ENCODE results near the gene DCAF17. TPM values are rescaled to one million over a fixed set of nuclear protein-coding genes. Genes with fewer than 3 reads are reported as not detected.

DCAF17 gene
- total and polyA plus RNA-seq, 7 donors: 3.1 to 10.8 (median 7.5) TPM

DNA sequence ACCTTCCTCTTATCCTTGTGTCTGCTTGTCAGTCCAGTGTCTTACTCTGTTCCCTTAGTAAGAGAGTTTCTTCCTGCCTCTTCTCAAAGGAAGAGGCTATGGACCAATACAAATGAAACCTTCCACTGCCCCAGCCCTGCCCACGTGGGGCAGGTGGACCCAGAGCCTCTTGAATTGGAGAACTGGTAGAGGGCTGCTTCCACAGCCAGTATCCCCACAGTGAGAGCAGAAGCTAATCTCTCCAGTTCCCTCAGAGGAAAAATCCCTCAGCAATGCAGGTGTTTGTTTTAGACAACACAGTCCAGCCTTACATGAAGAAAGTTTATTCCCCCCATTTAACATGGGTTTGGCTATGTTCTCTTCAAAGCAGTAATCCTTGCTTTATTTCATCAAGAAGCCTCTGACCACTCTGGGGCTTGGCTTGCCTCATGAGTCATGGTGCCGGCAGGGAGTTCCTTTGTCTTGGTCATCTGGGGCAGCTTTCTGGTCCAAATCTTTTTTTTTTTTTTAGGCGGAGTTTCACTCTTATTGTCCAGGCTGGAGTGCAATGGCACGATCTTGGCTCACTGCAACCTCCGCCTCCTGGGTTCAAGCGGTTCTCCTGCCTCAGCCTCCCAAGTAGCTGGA lies 81.8 kb downstream of the DCAF17 start:
- ATAC-seq: no peak
- Histone ChIP-seq H3K27me3 (ENCODE audit: insufficient read depth in 3 of 3, low read length in 2 of 3) (peaks cover 0 to 4% (median 0%) of the 10 kb centered on the region in 3 donors), H3K36me3 (ENCODE audit: insufficient read depth in 1 of 2, low read depth in 1 of 2) (no peaks in the 10 kb centered on the region), H3K27ac (no peak overlapping the region), H3K4me1 (no peaks in the 10 kb centered on the region), H3K9me3 (no peaks in the 10 kb centered on the region), H3K4me3 (no peak overlapping the region)
- peak in 1 of 2 donors; percentile 52 for DNase-seq
- TF ChIP-seq CTCF (IDR thresholded peaks at IDR 0.05): no peak
- intact Hi-C loops (cut with DNase I): no loop called here
- 64 to 71% (median 66%) methylated on average over 6 of the region's 6 CpGs for WGBS, 3 donors

GRCh38 chr2:171516793-171517192 lies 82.8 kb downstream of the DCAF17 start:
- DNase-seq: peak in 1 of 2 donors; percentile 19
- Histone ChIP-seq H3K36me3 (ENCODE audit: insufficient read depth in 1 of 2, low read depth in 1 of 2) (no peaks in the 10 kb centered on the region), H3K4me1 (no peaks in the 10 kb centered on the region), H3K27ac (no peak overlapping the region), H3K4me3 (no peak overlapping the region), H3K27me3 (ENCODE audit: insufficient read depth in 3 of 3, low read length in 2 of 3) (peaks cover 0 to 11% (median 0%) of the 10 kb centered on the region in 3 donors), H3K9me3 (no peaks in the 10 kb centered on the region)
- no peak for TF ChIP-seq CTCF (IDR thresholded peaks at IDR 0.05)
- WGBS, 3 donors: 54 to 69% (median 59%) methylated on average over 5 of the region's 5 CpGs
- intact Hi-C loops (cut with DNase I): no loop called here
- ATAC-seq: no peak

- no peak for ATAC-seq
- intact Hi-C loops (cut with DNase I): no loop called here
Observed at GRCh38 chr2:171520471-171520870, 86.4 kb downstream of the DCAF17 start.

DNA sequence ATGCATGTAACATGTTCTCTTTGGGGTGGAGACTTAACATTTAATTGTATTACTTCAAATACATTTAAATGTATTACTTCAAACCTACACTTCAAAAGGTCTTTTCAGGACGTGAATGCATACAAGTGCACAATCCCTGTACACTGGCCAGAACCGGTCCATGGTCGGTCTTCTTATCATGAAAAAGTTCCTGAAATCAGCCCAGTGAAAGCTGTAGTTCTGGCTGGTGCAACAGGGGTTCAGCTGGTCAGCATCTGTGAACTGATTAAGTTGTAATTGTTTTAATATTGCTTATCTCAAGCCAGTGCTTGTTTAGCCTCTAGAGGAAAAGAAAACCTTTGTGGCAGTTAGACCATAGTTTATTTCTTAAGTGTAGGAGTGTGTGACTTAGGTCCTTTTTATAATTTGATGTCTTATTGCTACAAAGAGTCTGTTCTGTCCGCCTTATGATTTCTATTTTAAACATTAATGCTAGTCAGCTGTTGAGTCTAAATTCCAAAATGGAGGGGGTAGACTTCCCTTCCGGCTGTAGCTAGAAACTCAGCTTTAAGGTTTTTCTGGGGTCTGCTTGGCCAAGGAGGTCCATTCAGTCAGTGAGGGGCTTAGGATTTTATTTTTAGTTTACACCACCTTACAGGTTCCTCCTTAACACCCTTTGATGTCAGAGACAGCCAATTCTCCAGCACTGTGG lies 87.5 kb downstream of the DCAF17 start:
- Histone ChIP-seq H3K27ac (peak overlapping the region; percentile 77), H3K4me3 (peak overlapping the region; percentile 83), H3K27me3 (ENCODE audit: insufficient read depth in 3 of 3, low read length in 2 of 3) (peaks cover 0 to 11% (median 0%) of the 10 kb centered on the region in 3 donors), H3K4me1 (peaks cover 3% of the 10 kb centered on the region), H3K36me3 (ENCODE audit: insufficient read depth in 1 of 2, low read depth in 1 of 2) (no peaks in the 10 kb centered on the region), H3K9me3 (no peaks in the 10 kb centered on the region)
- no peak for ATAC-seq
- 64 to 75% (median 66%) methylated on average over 5 of the region's 5 CpGs for WGBS, 3 donors
- intact Hi-C loops (cut with DNase I): no loop called here
- no peak for DNase-seq
- no peak for TF ChIP-seq CTCF (IDR thresholded peaks at IDR 0.05)

More at GRCh38 chr2:171520471-171520870, 86.4 kb downstream of the DCAF17 start:
- peaks cover 3% of the 10 kb centered on the region for H3K4me1 ChIP-seq
- no peak for TF ChIP-seq CTCF (IDR thresholded peaks at IDR 0.05)
- DNase-seq: no peak
- peaks cover 0 to 11% (median 0%) of the 10 kb centered on the region in 3 donors for H3K27me3 ChIP-seq (ENCODE audit: insufficient read depth in 3 of 3, low read length in 2 of 3)
- 62 to 76% (median 64%) methylated on average over 5 of the region's 5 CpGs for WGBS, 3 donors
- no peak overlapping the region for H3K4me3 ChIP-seq
- no peak overlapping the region for H3K27ac ChIP-seq
- no peaks in the 10 kb centered on the region for H3K9me3 ChIP-seq
- no peaks in the 10 kb centered on the region for H3K36me3 ChIP-seq (ENCODE audit: insufficient read depth in 1 of 2, low read depth in 1 of 2)
